Left ventricle myocardium inferior (tissue), 1 donor: ENCODE data around the gene RASA3. TPM values are rescaled to one million over a fixed set of nuclear protein-coding genes. Genes with fewer than 3 reads are reported as not detected.
A peak's percentile ranks its signal among the peaks of the same experiment; 100 is the strongest.

Experiments used
- DNase-seq: peaks from one replicate; pipeline ENCODE4 v3.0.0-alpha.2; 2020
- H3K27ac ChIP-seq: fragments of 200-600 bp; replicated peaks from 2 replicates; pipeline ENCODE4 v1.8.0; 2021
- H3K27me3 ChIP-seq: fragments of 200-600 bp; 2 replicates; pipeline ENCODE4 v1.8.0; 2021; ENCODE audit warnings: low read depth
- H3K36me3 ChIP-seq: fragments of 200-600 bp; 2 replicates; pipeline ENCODE4 v1.8.0; 2021
- H3K4me1 ChIP-seq: fragments of 200-600 bp; 2 replicates; pipeline ENCODE4 v1.8.0; 2021
- H3K4me3 ChIP-seq: fragments of 200-600 bp; 2 replicates; pipeline ENCODE4 v1.8.0; 2021; ENCODE audit warnings: mild to moderate bottlenecking, moderate library complexity
- H3K9me3 ChIP-seq: fragments of 200-600 bp; replicated peaks from 2 replicates; pipeline ENCODE4 v1.8.0; 2021
- intact Hi-C: fragments of 100-400 bp; cut with micrococcal nuclease; formaldehyde crosslinking; loops from one replicate; pipeline ENCODE4 v1.11.0; 2022
- total RNA-seq: library from RNA; stranded (reverse); fragmentation: NEBNext Ultra II Directional; extraction: Animal tissue kit (Norgen Biotek cat#: 25700); gene quantifications from one replicate; pipeline ENCODE4 v1.2.1, GENCODE V29; 2021
- TF ChIP-seq, protein P1 (sequence below): fragments of 200-600 bp; IDR thresholded peaks from 2 replicates; pipeline ENCODE4 v1.8.0; 2021; ENCODE audit warnings: antibody characterized with exemption, mild to moderate bottlenecking, borderline replicate concordance
- donor health status: DM: no; HTN: yes; CAD: no; lungs with severe emphysema.

RASA3 gene
- total RNA-seq, 1 donor from 2014 or later: 9.5 TPM

GRCh38 chr13:114069376-114070097, 62.9 kb downstream of the RASA3 start:
- H3K27ac ChIP-seq: peak overlapping the region; percentile 93
- H3K4me3 ChIP-seq: no peak overlapping the region
- H3K4me1 ChIP-seq: peaks cover 49% of the 10 kb centered on the region
- intact Hi-C loops: no loop called here
- H3K9me3 ChIP-seq: no peaks in the 10 kb centered on the region
- no peak for DNase-seq
- H3K27me3 ChIP-seq: no peaks in the 10 kb centered on the region
- TF ChIP-seq, protein P1, sequence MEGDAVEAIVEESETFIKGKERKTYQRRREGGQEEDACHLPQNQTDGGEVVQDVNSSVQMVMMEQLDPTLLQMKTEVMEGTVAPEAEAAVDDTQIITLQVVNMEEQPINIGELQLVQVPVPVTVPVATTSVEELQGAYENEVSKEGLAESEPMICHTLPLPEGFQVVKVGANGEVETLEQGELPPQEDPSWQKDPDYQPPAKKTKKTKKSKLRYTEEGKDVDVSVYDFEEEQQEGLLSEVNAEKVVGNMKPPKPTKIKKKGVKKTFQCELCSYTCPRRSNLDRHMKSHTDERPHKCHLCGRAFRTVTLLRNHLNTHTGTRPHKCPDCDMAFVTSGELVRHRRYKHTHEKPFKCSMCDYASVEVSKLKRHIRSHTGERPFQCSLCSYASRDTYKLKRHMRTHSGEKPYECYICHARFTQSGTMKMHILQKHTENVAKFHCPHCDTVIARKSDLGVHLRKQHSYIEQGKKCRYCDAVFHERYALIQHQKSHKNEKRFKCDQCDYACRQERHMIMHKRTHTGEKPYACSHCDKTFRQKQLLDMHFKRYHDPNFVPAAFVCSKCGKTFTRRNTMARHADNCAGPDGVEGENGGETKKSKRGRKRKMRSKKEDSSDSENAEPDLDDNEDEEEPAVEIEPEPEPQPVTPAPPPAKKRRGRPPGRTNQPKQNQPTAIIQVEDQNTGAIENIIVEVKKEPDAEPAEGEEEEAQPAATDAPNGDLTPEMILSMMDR: no peak
- peaks cover 5% of the 10 kb centered on the region for H3K36me3 ChIP-seq

DNA sequence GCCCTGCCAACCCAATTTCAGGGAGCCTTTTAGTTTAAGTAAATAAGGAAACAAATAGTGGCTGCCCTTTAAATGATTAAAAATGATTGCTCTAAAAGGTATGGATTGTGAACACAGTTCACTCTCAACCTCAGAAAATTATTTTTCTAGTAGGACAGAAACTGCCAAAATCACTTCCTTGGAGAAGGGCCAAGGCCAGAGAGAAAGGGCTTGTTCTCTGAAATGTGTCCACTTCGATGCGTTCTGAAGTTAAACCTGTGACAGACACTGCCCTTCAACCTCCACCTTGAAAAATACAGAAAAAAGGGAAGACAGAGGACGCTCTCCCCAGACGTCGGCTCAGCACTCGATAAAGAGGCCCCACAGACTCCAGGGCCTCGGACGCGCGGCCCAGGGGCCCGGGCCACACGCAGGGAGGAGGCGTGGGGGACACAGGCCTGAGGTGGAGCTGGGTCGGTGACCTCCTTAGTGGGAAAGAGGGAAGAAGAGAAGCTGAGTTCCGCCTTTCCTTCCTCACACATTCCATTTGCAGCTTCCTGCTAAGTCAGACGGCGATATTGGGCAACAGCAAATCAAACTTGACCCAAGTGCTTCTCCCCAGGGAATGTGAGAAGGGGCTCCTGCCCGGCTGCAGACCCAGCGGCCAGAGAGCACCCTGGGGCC, 63.6 kb downstream of the RASA3 start:
- no peak for DNase-seq
- TF ChIP-seq, protein P1: no peak
- H3K36me3 ChIP-seq: peaks cover 4% of the 10 kb centered on the region
- peaks cover 52% of the 10 kb centered on the region for H3K4me1 ChIP-seq
- H3K27ac ChIP-seq: peak overlapping the region; percentile 93
- intact Hi-C loops: no loop called here
- no peaks in the 10 kb centered on the region for H3K27me3 ChIP-seq
- no peaks in the 10 kb centered on the region for H3K9me3 ChIP-seq
- H3K4me3 ChIP-seq: no peak overlapping the region

DNA sequence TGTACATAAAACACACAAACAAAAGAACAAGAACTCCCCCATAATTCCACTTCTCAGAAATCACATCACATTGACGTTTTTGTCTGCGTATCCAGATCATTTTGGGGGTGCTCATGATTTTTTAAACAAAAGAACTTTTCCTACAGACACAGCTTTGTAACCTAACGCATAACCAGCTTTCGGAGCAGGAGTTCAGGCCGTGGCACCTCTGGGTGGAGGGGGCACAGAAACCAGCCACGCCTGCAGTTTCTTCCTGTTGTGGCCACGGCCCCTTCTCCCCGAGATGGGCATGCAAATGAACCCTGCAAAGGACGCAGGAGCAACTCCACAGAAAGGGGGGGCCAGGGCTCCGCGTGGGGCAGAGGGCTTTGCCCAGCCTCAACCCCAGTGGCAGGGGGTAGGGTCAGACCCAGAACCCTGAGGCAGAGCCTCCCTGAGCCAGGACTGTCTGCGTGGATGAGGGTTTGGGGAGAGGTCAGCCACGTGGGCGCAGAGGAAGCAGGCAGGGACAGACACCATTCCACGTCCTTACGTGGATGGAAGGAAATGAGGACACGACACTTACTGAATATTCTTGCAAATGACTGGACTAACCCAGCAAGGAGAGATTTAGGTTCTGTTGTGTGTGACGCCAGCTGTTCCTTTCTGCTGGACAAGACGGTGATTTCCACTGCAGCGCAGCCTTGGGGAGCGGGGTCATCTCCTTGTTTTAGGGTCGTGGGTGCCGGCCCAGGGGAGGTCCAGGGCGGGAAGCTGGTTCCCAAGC, 64.4 kb downstream of the RASA3 start:
- Histone ChIP-seq H3K27me3 (no peaks in the 10 kb centered on the region), H3K27ac (peak overlapping the region; percentile 93), H3K9me3 (no peaks in the 10 kb centered on the region), H3K4me1 (peaks cover 59% of the 10 kb centered on the region), H3K36me3 (no peaks in the 10 kb centered on the region), H3K4me3 (no peak overlapping the region)
- TF ChIP-seq, protein P1: no peak
- no peak for DNase-seq
- intact Hi-C loops: no loop called here

DNA sequence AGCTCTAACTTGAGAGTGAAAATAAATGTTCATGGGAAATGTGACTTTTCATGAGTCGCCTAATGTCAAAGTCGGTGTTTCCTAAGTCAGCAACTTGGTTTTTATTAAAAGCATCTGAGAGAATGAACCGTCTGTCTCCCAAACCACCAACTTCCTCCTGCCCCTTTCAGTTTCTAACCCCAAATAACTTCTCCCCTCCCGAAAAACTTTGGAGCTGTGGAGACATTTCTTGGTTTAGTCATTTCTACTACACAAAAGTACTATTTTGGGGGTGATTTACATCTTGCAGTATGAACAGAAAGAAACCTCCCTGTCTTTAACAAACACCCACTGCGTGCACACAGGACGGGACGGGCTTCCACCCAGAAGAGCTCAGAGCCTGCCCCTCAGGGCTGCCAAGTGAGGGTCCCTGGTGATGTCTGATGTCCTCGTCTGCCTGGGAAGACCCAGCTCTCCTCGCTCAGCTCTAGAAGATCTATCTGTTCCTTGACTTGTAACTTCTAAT, 65.0 kb downstream of the RASA3 start:
- Histone ChIP-seq H3K4me3 (no peak overlapping the region), H3K36me3 (no peaks in the 10 kb centered on the region), H3K4me1 (peaks cover 65% of the 10 kb centered on the region), H3K27ac (peak overlapping the region; percentile 93), H3K27me3 (no peaks in the 10 kb centered on the region), H3K9me3 (no peaks in the 10 kb centered on the region)
- intact Hi-C loops: no loop called here
- TF ChIP-seq, protein P1: no peak
- no peak for DNase-seq

DNA sequence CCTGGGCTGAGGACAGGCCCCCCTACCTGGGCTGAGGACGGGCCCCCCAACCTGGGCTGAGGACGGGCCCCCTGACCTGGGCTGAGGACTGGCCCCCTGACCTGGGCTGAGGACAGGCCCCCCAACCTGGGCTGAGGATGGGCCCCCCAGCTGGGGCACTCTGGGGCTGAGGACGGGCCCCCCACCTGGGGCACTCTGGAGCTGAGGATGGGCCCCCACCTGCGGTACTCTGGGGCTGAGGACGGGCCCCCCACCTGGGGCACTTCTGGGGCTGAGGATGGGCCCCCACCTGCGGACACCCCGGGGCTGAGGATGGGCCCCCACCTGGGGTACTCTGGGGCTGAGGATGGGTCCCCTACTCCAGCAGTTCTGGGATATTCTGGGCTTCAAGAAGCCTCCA, 65.5 kb downstream of the RASA3 start:
- intact Hi-C loops: no loop called here
- TF ChIP-seq, protein P1: no peak
- Histone ChIP-seq H3K4me1 (peaks cover 67% of the 10 kb centered on the region), H3K27ac (peak overlapping the region; percentile 93), H3K27me3 (no peaks in the 10 kb centered on the region), H3K36me3 (no peaks in the 10 kb centered on the region), H3K4me3 (no peak overlapping the region), H3K9me3 (no peaks in the 10 kb centered on the region)
- DNase-seq: no peak
